ENCODE measurements around the gene SRMS.

The SRMS gene

GRCh38 chr20:63498960-63499337, 48.6 kb downstream of the SRMS start, which contains the start of gene EEF1A2:
Gene EEF1A2, minus strand, starts transcription at chr20:63499083. Its CDS starts 1,320 bp downstream, at chr20:63497763.
- DNase-seq: peak; percentile 50

DNA sequence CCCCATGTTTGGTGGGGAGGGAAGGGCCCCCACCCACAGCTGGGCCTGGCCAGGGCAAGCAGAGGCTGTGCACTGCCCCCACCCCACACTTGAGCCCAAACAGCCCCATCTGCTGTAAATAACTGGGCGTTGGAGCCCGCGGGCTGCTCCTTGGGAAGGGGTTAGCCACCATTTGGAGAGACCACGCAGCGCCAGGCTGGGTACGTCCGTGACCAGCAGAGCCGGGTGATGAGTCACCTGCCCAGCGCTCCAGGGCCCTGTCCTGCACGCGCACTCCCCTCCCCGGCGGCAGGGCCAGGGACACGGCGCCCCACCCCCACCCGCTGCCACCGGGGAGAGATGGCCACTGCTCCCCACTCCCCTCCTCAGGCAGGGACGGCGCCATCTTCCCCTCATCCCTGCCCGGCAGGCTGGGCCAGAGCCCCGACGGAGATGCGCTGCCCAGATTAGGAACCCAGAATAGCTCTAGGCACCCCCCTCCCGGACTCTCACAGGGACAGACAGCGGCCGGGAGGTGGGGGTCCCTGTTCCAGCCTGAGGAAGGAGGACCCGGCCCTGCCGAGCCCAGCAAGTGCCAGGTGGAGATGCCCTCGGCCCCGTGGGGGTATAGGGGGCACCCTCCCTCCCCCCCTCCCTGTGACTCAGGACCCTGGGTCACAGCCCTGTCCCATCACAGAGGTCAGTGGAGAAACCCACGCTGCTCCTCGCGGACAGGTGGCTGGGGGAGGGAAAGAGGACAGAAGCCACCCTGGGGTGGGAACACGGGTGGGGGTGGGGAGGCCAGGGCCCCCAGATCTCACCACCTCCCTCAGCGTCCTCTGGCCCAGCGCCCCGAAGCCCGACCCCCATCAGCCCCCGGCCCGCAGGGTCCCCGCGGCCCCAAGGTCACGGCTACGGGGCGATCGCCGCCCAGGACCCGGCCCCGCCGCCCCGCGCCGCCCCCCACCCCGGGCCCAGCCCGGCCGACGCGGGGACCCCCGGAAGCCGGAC, 49.3 kb downstream of the SRMS start:
- DNase-seq: no peak

- no peak for DNase-seq
Measured at GRCh38 chr20:63497138-63497945, 50.2 kb downstream of the SRMS start.

DNA sequence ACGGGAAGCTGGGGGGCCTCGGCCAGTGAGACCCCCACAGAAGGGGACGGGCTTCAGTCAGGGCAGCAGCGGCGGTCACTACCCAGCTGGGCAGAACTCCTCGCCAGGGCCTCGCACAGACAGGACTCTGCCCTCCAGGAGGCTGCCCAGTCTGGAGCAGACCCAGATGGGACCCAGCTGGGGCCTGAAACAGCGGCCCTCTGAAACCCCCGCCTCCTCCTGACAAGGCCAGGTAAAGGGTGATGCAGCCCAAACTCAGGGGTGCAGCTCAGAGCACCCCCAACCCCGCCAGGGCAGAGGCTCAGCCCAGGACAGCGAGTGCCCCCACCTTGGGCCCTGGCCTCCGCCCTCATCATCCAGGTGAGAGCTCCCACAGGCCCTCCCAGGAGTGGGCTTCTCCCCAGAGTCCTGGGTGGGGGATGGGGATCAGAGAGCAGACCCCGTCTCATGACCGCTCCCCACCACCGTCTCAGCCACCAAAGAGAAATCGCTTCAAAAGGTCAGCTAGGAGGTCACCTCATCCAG, 50.9 kb downstream of the SRMS start:
- DNase-seq: no peak

DNA sequence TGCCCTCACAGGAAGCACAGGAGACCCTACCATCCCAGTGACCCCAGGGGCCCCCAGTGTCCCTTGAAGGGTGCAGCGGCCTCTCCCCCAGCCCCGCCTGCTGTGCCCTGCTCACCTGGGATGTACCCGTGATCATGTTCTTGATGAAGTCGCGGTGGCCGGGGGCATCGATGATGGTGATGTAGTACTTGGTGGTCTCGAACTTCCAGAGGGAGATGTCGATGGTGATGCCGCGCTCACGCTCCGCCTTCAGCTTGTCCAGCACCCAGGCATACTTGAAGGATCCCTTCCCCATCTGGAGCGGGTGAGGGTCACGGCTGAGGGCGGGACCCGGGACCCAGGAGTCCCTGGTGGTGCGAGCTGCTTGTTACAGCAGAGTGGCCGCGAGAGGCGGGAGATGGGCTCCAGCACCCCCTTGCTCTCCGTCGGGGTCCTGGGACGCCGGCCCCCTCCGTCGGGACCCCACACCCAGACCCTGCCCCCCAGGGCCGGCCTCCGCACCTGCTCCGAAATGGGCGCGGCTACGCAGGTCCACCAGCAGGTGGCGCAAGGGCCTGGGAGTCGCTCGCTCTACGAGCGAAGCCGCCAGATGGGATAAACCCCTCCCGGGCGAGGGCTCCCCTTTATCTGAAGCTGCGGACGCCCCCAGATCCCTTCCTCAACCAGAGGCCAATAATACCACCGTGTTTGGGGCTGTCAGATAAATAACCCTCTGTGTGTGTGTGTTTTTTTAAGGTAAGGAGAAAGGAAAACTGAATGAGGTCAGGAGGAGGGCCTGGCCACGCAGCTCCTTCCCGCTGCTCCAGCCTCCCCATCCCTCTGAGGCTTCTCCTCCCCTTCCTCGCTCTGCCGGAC, 51.6 kb downstream of the SRMS start:
- DNase-seq: peak; percentile 38

DNA sequence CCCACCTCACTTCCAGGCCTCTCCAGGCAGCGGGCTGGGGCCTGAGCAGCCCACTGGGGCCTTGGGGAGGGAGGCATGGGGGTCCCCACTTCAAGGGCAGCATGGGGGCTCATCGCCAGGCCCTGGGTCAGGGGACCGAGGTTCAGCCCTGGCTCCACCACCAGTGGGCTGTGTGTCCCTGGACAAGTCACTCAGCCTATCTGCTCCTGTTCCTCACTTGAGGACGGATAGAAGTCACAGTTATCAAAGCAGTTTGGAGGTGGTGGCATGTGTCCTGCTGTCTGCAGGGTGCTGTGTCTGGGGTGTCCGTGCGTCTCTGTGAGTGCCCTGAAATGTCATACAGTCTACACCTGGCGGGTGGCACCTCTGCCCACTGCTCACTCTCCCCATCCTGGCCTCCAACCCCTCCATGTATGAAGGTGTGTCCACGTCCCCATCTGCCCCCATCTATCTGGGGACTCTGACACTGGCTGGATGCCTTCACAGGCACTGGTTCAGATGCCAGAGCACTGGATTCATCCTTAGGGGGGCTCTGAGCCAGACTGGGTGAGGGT, 52.3 kb downstream of the SRMS start:
- no peak for DNase-seq

GRCh38 chr20:63494420-63495166, 53.0 kb downstream of the SRMS start:
- DNase-seq: no peak

- no peak for DNase-seq
Measured at GRCh38 chr20:63494084-63494419, 53.5 kb downstream of the SRMS start.

GRCh38 chr20:63493563-63494020, 54.0 kb downstream of the SRMS start:
- DNase-seq: no peak

- no peak for DNase-seq
Measured at GRCh38 chr20:63492982-63493381, 54.6 kb downstream of the SRMS start.

- DNase-seq: no peak
Measured at GRCh38 chr20:63492518-63492917, 55.0 kb downstream of the SRMS start.

GRCh38 chr20:63491635-63492230, 55.8 kb downstream of the SRMS start:
- no peak for DNase-seq

GRCh38 chr20:63491078-63491477, 56.5 kb downstream of the SRMS start:
- no peak for DNase-seq

Measured in NCI-H1092 (cell line).